ENCODE data around the gene TFF2.

Gene TFF2

GRCh38 chr21:42306366-42307035, 44.3 kb downstream of the TFF2 start:
- no peak overlapping the region for H3K4me3 ChIP-seq (ENCODE audit: low read depth, low read length)
- DNase-seq (ENCODE audit: low read depth): no peak
- TF ChIP-seq CTCF (IDR thresholded peaks at IDR 0.05; ENCODE audit: low read depth, low read length, missing control alignments): no peak

GRCh38 chr21:42305707-42306147, 45.1 kb downstream of the TFF2 start:
- no peak for DNase-seq (ENCODE audit: low read depth)
- no peak overlapping the region for H3K4me3 ChIP-seq (ENCODE audit: low read depth, low read length)
- no peak for TF ChIP-seq CTCF (IDR thresholded peaks at IDR 0.05; ENCODE audit: low read depth, low read length, missing control alignments)

GRCh38 chr21:42304556-42305454, 46.0 kb downstream of the TFF2 start:
- H3K4me3 ChIP-seq (ENCODE audit: low read depth, low read length): no peak overlapping the region
- no peak for DNase-seq (ENCODE audit: low read depth)
- TF ChIP-seq CTCF (IDR thresholded peaks at IDR 0.05; ENCODE audit: low read depth, low read length, missing control alignments): no peak

GRCh38 chr21:42303443-42303842, 47.4 kb downstream of the TFF2 start:
- no peak overlapping the region for H3K4me3 ChIP-seq (ENCODE audit: low read depth, low read length)
- no peak for DNase-seq (ENCODE audit: low read depth)
- TF ChIP-seq CTCF (IDR thresholded peaks at IDR 0.05; ENCODE audit: low read depth, low read length, missing control alignments): no peak

GRCh38 chr21:42302794-42303193, 48.0 kb downstream of the TFF2 start:
- no peak for TF ChIP-seq CTCF (IDR thresholded peaks at IDR 0.05; ENCODE audit: low read depth, low read length, missing control alignments)
- no peak overlapping the region for H3K4me3 ChIP-seq (ENCODE audit: low read depth, low read length)
- no peak for DNase-seq (ENCODE audit: low read depth)

- no peak overlapping the region for H3K4me3 ChIP-seq (ENCODE audit: low read depth, low read length)
- DNase-seq (ENCODE audit: low read depth): no peak
- TF ChIP-seq CTCF (IDR thresholded peaks at IDR 0.05; ENCODE audit: low read depth, low read length, missing control alignments): no peak
Measured at GRCh38 chr21:42302076-42302650, 48.6 kb downstream of the TFF2 start.

Data from GM12864 (cell line).